Heart left ventricle (tissue), 16 donors: ENCODE measurements around the gene S100PBP. TPM values are rescaled to one million over a fixed set of nuclear protein-coding genes. Genes with fewer than 3 reads are reported as not detected.

Experiments used
- ATAC-seq, 4 donors: fragments of 200-7000 bp; cut with Tn5 transposase; one replicate each; pipeline ENCODE4 v1.9.1; 2020 to 2022; ENCODE audit warnings: moderate library complexity in 4 of 4, mild to moderate bottlenecking in 3 of 4, moderate number of reproducible peaks in 1 of 4
- DNase-seq, 5 donors: peaks; one replicate each; pipeline ENCODE4 v3.0.0-alpha.2; 2020
- H3K27ac ChIP-seq, 12 donors: fragments of 200-600 bp; sonication (generic) in 4 of 12; one replicate each; pipeline versions ENCODE4 v1.5.0 to v1.8.0; 2016 to 2022; ENCODE audit warnings: mild to moderate bottlenecking in 2 of 12
- H3K27me3 ChIP-seq, 9 donors: fragments of 200-600 bp; sonication (generic) in 2 of 9; one replicate each; pipeline versions ENCODE4 v1.5.1 to v1.8.0; 2016 to 2022; ENCODE audit warnings: mild to moderate bottlenecking in 3 of 9
- H3K36me3 ChIP-seq, 9 donors: fragments of 200-600 bp; sonication (generic) in 2 of 9; one replicate each; pipeline versions ENCODE4 v1.5.0 to v1.8.0; 2018 to 2022; ENCODE audit warnings: mild to moderate bottlenecking in 2 of 9
- H3K4me1 ChIP-seq, 12 donors: fragments of 200-600 bp; sonication (generic) in 4 of 12; one replicate each; pipeline versions ENCODE4 v1.5.0 to v1.8.0; 2016 to 2022; ENCODE audit warnings: mild to moderate bottlenecking in 3 of 12
- H3K4me3 ChIP-seq, 12 donors: fragments of 200-600 bp; sonication (generic) in 4 of 12; one replicate each; pipeline versions ENCODE4 v1.5.0 to v1.8.0; 2017 to 2022; ENCODE audit warnings: mild to moderate bottlenecking in 9 of 12, moderate library complexity in 4 of 12
- H3K9me3 ChIP-seq, 12 donors: fragments of 200-600 bp; sonication (generic) in 4 of 12; one replicate each; pipeline versions ENCODE4 v1.5.0 to v1.8.0; 2016 to 2022; ENCODE audit warnings: mild to moderate bottlenecking in 1 of 12
- POLR2A ChIP-seq, 2 donors: fragments of 450-650 bp; IDR thresholded peaks; one replicate each; pipeline ENCODE4 v1.6.1; 2017; ENCODE audit warnings: antibody characterized with exemption in 2 of 2, mild to moderate bottlenecking in 2 of 2, moderate library complexity in 2 of 2
- WGBS, 4 donors: extraction: QIAGEN DNeasy Blood & Tissue Kit in 2 of 4; methylation state at CpG; one replicate each; pipeline versions ENCODE4 v1.1.5 to v1.1.7; 2013 to 2018; 5-methylcytosine and 5-hydroxymethylcytosine counted together
- intact Hi-C, 10 donors: fragments of 100-400 bp; cut with DNase I; formaldehyde crosslinking; loops; one replicate each; pipeline versions ENCODE4 v1.11.1 to v1.14.2; 2022
- polyA plus RNA-seq, 2 donors: library from polyadenylated mRNA; stranded (reverse); fragments of 200-250 nt; gene quantifications; one replicate each; pipeline ENCODE4 v1.2.3, GENCODE V29; 2013
- total RNA-seq, 9 donors: library from RNA; depleted of rRNA in 2 of 9; stranded (reverse); fragments of >200 nt in 2 of 9; fragmentation: NEBNext Ultra II Directional in 3 of 9; extraction: Animal tissue kit (Norgen Biotek cat#: 25700) in 3 of 9; gene quantifications; one replicate each; pipeline versions ENCODE4 v1.1.0 to v1.2.4, GENCODE V29; 2016 to 2023
- TF ChIP-seq, protein P1 (sequence below), 12 donors: fragments of 200-600 bp; sonication (generic) in 4 of 12; IDR thresholded peaks; one replicate each; pipeline versions ENCODE4 v1.5.0 to v1.8.0; 2018 to 2022; ENCODE audit warnings: antibody characterized with exemption in 12 of 12, mild to moderate bottlenecking in 5 of 12
- donor health status: ischemic (EF 13 %, LVEDD 7.1; RV severe dilation, severe dysfunction).
- donor health status: healthy with polysubstance abuse.
- donor health status: DM: no; HTN: yes; CAD: no.
- donor health status: DM: no; HTN: no; CAD: no.
- donor health status: ischemic (EF 25% LVEDD 6.9; RV normal size, moderate dysfunction).
- donor health status: ischemic (EF 25% LVEDD 5.7; RV mildly dilated, moderate dysfunction).
- donor health status: healthy.
- donor health status: DM: yes; HTN: yes; CAD: no.
- donor health status: ischemic (EF 35%, LVEDD 5.7; RV mildly dilated, moderate dysfunction).
- donor health status: nonischemic (EF 11% LVEDD 7.7; RV severe dilation, severe dysfunction).
- donor health status: DM: yes; HTN: yes; CAD: no.
- donor health status: PGD.
- donor health status: ischemic (EF 29% LVEDD 5.4; RV normal size, mild dysfunction).
- donor health status: nonischemic (EF 23%, LVEDD 6.1; RV moderate dilation, normal function).

Gene S100PBP
- total and polyA plus RNA-seq, 11 donors, result 5.8 to 21.2 (median 10.7) TPM

DNA sequence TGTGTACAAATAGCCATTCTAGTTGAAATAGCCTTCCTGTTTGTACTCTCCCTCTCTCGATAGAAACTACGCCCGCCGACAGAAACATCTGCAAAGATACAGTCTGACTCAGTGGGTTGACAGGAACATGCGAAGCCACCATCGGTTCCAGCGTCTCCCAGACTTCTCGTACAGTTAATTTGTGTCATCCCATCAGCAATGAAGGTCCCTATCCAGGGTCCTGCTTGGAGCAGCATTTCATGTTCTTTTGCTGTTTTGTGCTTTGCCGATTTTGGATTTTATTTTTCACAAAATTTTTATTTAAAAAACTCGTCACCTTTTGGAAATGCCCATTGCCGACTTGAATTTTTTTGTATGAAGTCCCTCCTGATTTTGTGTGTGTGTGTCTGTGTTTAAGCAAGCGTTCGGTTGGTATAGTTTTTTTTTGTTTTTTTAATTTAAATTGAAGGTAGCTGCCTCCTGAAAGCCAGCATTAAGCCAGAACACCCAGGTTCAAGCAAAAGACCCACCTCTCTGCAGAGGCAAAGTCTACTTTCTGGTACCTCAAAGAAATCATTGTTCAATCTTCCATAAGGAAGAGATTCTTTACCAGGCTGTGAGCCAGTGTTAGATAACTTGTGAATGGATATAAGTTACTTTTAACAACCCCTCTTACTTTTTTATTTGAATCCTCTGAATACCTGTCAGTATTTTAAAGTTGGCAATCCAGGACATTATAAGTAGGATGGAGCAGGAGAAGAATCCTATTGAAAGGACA lies 38.6 kb downstream of the S100PBP start:
- Histone ChIP-seq H3K27ac (no peak overlapping the region), H3K27me3 (no peaks in the 10 kb centered on the region), H3K9me3 (no peaks in the 10 kb centered on the region), H3K4me1 (peaks cover 0 to 5% (median under 1%) of the 10 kb centered on the region in 12 donors), H3K36me3 (peaks cover 0 to 81% (median 67%) of the 10 kb centered on the region in 9 donors), H3K4me3 (no peak overlapping the region)
- 92 to 94% (median 94%) methylated on average over 13 of the region's 13 CpGs for WGBS, 4 donors
- ATAC-seq (no peak), DNase-seq (no peak)
- intact Hi-C loops, result no loop called here
- TF ChIP-seq POLR2A (IDR thresholded peaks at IDR 0.05), result no peak
- TF ChIP-seq, protein P1, sequence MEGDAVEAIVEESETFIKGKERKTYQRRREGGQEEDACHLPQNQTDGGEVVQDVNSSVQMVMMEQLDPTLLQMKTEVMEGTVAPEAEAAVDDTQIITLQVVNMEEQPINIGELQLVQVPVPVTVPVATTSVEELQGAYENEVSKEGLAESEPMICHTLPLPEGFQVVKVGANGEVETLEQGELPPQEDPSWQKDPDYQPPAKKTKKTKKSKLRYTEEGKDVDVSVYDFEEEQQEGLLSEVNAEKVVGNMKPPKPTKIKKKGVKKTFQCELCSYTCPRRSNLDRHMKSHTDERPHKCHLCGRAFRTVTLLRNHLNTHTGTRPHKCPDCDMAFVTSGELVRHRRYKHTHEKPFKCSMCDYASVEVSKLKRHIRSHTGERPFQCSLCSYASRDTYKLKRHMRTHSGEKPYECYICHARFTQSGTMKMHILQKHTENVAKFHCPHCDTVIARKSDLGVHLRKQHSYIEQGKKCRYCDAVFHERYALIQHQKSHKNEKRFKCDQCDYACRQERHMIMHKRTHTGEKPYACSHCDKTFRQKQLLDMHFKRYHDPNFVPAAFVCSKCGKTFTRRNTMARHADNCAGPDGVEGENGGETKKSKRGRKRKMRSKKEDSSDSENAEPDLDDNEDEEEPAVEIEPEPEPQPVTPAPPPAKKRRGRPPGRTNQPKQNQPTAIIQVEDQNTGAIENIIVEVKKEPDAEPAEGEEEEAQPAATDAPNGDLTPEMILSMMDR (IDR thresholded peaks at IDR 0.05), result no peak

DNA sequence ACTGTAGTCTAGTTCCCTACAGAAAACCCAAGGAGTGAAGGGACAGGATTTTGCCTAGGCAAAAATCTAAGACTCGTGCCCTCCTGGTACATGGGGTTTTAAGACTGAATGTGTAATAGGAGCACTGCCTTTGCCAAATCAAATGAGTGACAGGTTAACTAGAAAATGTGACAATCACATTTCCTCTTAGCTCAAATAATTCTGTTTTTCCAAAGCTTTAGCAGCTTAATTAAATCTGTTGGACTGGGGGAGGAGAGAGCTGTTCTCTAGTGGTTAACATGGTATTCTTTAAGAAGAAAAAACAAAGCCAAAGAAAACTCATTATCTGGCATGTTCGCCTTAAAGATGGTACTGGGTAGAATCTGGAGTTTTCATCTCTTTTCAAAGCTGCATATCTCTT lies 40.7 kb downstream of the S100PBP start:
- intact Hi-C loops, result no loop called here
- ATAC-seq (no peak), DNase-seq (no peak)
- Histone ChIP-seq H3K27ac (no peak overlapping the region), H3K4me1 (peaks cover 0 to 21% (median 12%) of the 10 kb centered on the region in 12 donors), H3K4me3 (no peak overlapping the region), H3K36me3 (peaks cover 0 to 92% (median 60%) of the 10 kb centered on the region in 9 donors), H3K9me3 (no peaks in the 10 kb centered on the region), H3K27me3 (no peaks in the 10 kb centered on the region)
- TF ChIP-seq, protein P1 (IDR thresholded peaks at IDR 0.05), result no peak
- no peak for TF ChIP-seq POLR2A (IDR thresholded peaks at IDR 0.05)
- 95 to 99% (median 96%) methylated on average over 2 of the region's 2 CpGs for WGBS, 4 donors

DNA sequence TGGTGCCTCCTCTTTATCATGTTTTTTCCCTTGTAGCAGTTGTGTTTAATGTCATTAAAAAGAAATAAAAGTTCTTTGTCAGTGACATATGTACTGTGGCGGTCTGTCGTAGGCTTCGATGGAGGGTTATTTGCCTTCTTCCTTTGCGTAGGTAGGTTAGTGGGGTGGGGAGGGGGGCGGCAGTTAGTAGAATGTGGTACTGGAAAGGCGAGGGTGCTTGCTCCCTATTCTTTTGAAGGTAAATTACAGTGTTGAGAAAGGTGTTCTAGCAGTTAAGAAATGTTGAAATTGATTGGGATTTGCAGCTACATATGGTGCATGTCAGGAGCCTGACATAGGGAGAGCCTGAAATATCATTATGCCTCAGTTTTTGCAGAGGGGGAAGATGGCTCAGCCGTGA lies 41.3 kb downstream of the S100PBP start:
- Histone ChIP-seq H3K27me3 (no peaks in the 10 kb centered on the region), H3K4me3 (no peak overlapping the region), H3K4me1 (peaks cover 0 to 22% (median 13%) of the 10 kb centered on the region in 12 donors), H3K9me3 (no peaks in the 10 kb centered on the region), H3K27ac (no peak overlapping the region), H3K36me3 (peaks cover 0 to 91% (median 58%) of the 10 kb centered on the region in 9 donors)
- 91 to 94% (median 93%) methylated on average over 7 of the region's 7 CpGs for WGBS, 4 donors
- DNase-seq (no peak), ATAC-seq (no peak)
- TF ChIP-seq, protein P1 (IDR thresholded peaks at IDR 0.05), result no peak
- no peak for TF ChIP-seq POLR2A (IDR thresholded peaks at IDR 0.05)
- intact Hi-C loops, result no loop called here

- Histone ChIP-seq H3K4me1 (peaks cover 0 to 33% (median 16%) of the 10 kb centered on the region in 12 donors), H3K4me3 (no peak overlapping the region), H3K36me3 (peaks cover 0 to 87% (median 47%) of the 10 kb centered on the region in 9 donors), H3K9me3 (no peaks in the 10 kb centered on the region), H3K27ac (no peak overlapping the region), H3K27me3 (no peaks in the 10 kb centered on the region)
- intact Hi-C loops, result loop anchor here in 2 of 10 donors (5.0 to 10.0 kb wide), 2 partner anchors 33 to 155 kb away; partner anchors contain the start of gene SYNC (in 1 of the 2)
- TF ChIP-seq POLR2A (IDR thresholded peaks at IDR 0.05), result no peak
- TF ChIP-seq, protein P1 (IDR thresholded peaks at IDR 0.05), result no peak
- WGBS, 4 donors, result 88 to 93% (median 89%) methylated on average over 2 of the region's 2 CpGs
- DNase-seq (no peak), ATAC-seq (no peak)
Observed at GRCh38 chr1:32859915-32860314, 42.5 kb downstream of the S100PBP start.
